Bronchial epithelial cell (primary cell): ENCODE measurements around the gene CLPTM1L. TPM values are rescaled to one million over a fixed set of nuclear protein-coding genes. Genes with fewer than 3 reads are reported as not detected.
"Not testable (repeated sequence)": the region's sequence is repeated elsewhere in the genome, so short reads cannot be mapped to it uniquely, and the experiment has no call there.

Source experiments
- DNase-seq: peaks from one replicate; pipeline ENCODE4 v3.0.0-alpha.2; 2010; ENCODE audit warnings: low read depth
- FAIRE-seq: peaks from 2 replicates; lab custom pipeline; 2011; peaks lifted over from hg19 to GRCh38; lab: Jason Lieb, UNC
- H3K27me3 ChIP-seq: 2 replicates; pipeline ENCODE4 v1.5.1; 2011; ENCODE audit warnings: low read length; ENCODE audit not compliant: control insufficient read depth, insufficient read depth
- H3K36me3 ChIP-seq: 2 replicates; pipeline ENCODE4 v1.5.1; 2011; ENCODE audit warnings: low read length; ENCODE audit not compliant: control insufficient read depth, insufficient read depth
- H3K4me3 ChIP-seq: 2 replicates; pipeline ENCODE4 v1.5.1; 2011; ENCODE audit warnings: mild to moderate bottlenecking, low read depth, low read length, control low read depth
- total RNA-seq: library from RNA; depleted of rRNA; stranded (reverse); fragments of >200 nt; gene quantifications from 2 replicates; pipeline ENCODE4 v1.2.1, GENCODE V29; 2014
- TF ChIP-seq, protein P1 (sequence below): IDR thresholded peaks from 2 replicates; pipeline ENCODE4 v1.5.1; 2011; ENCODE audit warnings: mild to moderate bottlenecking, moderate library complexity, low read length, control low read depth, inconsistent platforms; ENCODE audit not compliant: insufficient read depth, severe bottlenecking

The CLPTM1L gene
- total RNA-seq, 1 donor from 2014 or later = 314 TPM

DNA sequence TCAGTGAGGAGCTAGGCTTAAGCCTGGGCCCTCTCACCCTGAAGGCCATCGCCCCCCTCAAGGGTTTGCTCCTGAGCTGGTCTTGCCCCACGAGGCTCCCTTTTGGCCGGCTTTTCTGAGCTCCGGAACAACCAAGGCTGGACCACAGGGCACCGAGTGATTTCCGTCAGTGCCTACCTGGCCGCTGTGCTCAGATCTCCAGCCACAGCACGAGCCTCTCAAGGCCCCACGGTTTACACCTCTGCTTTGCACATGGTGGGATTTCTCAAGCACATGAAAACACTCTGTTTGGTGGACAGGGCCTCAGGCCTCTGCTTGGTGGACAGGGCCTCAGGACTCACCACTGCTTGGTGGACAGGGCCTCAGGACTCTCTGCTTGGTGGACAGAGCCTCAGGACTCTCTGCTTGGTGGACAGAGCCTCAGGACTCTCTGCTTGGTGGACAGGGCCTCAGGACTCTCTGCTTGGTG, 15.8 kb downstream of the CLPTM1L start:
- peaks cover 29% of the 10 kb centered on the region for H3K36me3 ChIP-seq
- no peak for FAIRE-seq
- TF ChIP-seq, protein P1, sequence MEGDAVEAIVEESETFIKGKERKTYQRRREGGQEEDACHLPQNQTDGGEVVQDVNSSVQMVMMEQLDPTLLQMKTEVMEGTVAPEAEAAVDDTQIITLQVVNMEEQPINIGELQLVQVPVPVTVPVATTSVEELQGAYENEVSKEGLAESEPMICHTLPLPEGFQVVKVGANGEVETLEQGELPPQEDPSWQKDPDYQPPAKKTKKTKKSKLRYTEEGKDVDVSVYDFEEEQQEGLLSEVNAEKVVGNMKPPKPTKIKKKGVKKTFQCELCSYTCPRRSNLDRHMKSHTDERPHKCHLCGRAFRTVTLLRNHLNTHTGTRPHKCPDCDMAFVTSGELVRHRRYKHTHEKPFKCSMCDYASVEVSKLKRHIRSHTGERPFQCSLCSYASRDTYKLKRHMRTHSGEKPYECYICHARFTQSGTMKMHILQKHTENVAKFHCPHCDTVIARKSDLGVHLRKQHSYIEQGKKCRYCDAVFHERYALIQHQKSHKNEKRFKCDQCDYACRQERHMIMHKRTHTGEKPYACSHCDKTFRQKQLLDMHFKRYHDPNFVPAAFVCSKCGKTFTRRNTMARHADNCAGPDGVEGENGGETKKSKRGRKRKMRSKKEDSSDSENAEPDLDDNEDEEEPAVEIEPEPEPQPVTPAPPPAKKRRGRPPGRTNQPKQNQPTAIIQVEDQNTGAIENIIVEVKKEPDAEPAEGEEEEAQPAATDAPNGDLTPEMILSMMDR = no peak

DNA sequence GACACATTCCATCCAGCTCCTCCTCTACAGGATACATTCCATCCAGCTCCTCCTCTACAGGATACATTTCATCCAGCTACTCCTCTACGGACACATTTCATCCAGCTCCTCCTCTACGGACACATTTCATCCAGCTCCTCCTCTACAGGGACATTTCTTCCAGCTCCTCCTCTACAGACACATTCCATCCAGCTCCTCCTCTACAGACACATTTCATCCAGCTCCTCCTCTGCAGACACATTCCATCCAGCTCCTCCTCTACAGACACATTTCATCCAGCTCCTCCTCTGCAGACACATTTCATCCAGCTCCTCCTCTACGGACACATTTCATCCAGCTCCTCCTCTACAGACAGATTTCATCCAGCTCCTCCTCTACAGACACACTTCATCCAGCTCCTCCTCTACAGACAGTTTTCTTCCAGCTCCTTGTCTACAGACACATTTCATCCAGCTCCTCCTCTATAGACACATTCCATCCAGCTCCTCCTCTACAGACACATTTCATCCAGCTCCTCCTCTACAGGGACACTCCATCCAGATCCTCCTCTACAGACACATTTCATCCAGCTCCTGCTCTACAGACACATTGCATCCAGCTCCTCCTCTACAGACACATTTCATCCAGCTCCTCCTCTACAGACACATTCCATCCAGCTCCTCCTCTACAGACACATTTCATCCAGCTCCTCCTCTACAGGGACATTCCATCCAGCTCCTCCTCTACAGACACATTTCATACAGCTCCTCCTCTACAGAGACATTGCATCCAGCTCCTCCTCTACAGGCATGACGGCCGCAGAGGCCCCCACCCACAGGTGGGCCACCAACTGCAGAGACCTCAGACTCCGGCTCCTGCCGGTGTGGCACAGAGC, 16.4 kb downstream of the CLPTM1L start:
- peak; percentile 70 for DNase-seq
- not testable (repeated sequence) for FAIRE-seq, H3K27me3 ChIP-seq, H3K4me3 ChIP-seq
- H3K36me3 ChIP-seq = peaks cover 28% of the 10 kb centered on the region

More for the DNA sequence above, 15.8 kb downstream of the CLPTM1L start:
- H3K4me3 ChIP-seq = no peak overlapping the region
- DNase-seq = no peak
- no peaks in the 10 kb centered on the region for H3K27me3 ChIP-seq

DNA sequence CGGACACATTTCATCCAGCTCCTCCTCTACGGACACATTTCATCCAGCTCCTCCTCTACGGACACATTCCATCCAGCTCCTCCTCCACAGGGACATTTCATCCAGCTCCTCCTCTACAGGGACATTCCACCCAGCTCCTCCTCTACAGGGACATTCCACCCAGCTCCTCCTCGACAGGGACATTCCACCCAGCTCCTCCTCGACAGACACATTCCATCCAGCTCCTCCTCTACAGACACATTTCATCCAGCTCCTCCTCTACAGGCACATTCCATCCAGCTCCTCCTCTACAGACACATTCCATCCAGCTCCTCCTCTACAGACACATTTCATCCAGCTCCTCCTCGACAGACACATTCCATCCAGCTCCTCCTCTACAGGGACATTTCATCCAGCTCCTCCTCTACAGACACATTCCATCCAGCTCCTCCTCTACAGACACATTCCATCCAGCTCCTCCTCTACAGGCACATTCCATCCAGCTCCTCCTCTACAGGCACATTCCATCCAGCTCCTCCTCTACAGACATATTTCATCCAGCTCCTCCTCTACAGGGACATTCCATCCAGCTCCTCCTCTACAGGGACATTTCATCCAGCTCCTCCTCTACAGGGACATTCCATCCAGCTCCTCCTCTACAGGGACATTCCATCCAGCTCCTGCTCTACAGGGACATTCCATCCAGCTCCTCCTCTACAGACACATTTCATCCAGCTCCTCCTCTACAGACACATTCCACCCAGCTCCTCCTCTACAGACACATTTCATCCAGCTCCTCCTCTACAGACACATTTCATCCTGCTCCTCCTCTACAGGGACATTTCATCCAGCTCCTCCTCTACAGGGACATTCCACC, 17.8 kb downstream of the CLPTM1L start:
- FAIRE-seq, H3K4me3 ChIP-seq: not testable (repeated sequence)

DNA sequence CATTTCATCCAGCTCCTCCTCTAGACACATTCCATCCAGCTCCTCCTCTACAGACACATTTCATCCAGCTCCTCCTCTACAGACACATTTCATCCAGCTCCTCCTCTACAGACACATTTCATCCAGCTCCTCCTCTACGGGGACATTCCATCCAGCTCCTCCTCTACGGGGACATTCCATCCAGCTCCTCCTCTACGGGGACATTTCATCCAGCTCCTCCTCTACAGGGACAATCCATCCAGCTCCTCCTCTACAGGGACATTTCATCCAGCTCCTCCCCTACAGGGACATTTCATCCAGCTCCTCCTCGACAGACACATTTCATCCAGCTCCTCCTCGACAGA, 18.4 kb downstream of the CLPTM1L start:
- DNase-seq, FAIRE-seq, H3K27me3 ChIP-seq, H3K4me3 ChIP-seq: not testable (repeated sequence)
- H3K36me3 ChIP-seq = peaks cover 34% of the 10 kb centered on the region

More for the DNA sequence above, 17.8 kb downstream of the CLPTM1L start:
- H3K27me3 ChIP-seq = not testable (repeated sequence)
- peaks cover 30% of the 10 kb centered on the region for H3K36me3 ChIP-seq
- DNase-seq = peak; percentile 45

DNA sequence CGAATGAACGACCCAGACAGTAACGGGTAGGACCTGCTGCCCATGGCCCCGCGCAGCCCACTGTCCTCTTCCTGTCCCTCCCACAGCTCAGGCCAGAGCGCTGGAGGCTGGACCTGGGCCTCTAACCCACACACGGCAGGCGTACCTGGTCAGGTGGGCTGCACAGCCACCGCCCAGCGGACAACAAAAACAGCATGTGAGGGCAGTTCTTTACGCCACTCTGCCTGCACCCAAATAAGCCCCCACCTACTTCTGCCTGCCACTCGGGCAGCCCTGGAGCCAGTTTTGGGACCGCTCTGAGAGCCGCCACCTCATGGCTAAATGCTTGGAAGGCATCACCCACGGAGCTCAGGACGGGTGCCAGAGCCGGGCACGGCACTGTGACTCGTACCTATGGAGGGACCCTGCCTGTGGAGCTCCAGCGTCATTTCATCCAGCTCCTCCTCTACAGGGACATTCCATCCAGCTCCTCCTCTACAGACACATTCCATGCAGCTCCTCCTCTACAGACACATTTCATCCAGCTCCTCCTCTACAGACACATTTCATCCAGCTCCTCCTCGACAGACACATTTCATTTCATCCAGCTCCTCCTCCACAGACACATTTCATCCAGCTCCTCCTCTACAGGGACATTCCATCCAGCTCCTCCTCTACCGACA, 18.9 kb downstream of the CLPTM1L start:
- TF ChIP-seq, protein P1 = no peak
- Histone ChIP-seq H3K4me3 (no peak overlapping the region), H3K27me3 (no peaks in the 10 kb centered on the region), H3K36me3 (peaks cover 30% of the 10 kb centered on the region)
- FAIRE-seq (no peak), DNase-seq (no peak)

DNA sequence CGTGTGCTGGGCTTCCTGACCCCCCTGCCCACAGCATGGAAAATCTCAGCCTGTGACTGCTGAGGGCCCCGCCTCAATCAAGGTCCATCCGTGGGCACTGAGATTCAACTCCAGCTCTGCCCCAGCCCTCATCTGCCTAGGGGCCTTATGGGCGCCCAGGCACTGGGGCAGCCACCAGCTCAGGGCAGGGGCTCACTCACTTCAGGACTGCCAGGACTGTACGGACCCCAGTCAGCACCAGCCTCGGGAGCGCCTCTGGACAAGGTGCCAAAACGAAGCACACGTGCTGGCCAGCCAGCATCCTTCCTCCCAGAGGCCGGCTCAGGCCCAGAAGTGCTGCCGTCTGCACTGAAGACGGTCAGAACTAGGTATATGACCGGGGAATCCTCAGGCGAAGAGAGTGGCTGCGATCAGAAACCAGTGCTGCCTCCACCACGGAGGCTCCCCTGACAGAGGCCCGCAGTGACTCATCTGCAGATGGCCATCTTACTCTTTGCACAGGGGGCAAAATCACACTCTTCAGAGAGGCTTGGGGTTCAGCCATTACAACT, 19.6 kb downstream of the CLPTM1L start:
- no peaks in the 10 kb centered on the region for H3K27me3 ChIP-seq
- TF ChIP-seq, protein P1 = no peak
- peaks cover 34% of the 10 kb centered on the region for H3K36me3 ChIP-seq
- H3K4me3 ChIP-seq = no peak overlapping the region
- DNase-seq = no peak
- no peak for FAIRE-seq
